PC-3 (cell line): ENCODE measurements around the gene GLI3.

Experiments used
- EZH2 ChIP-seq: fragments of 300-600 bp; sonication (generic); IDR thresholded peaks from one replicate; pipeline ENCODE4 v1.6.1; 2017; ENCODE audit warnings: antibody characterized with exemption, mild to moderate bottlenecking, low read length; ENCODE audit not compliant: unreplicated experiment
- EZH2phosphoT487 ChIP-seq: fragments of 300-600 bp; sonication (generic); IDR thresholded peaks from 2 replicates; pipeline ENCODE4 v1.6.1; 2018; ENCODE audit warnings: mild to moderate bottlenecking, antibody characterized with exemption, low read length, borderline replicate concordance
- TF ChIP-seq, protein P1 (sequence below): fragments of 300-600 bp; sonication (generic); conservative IDR thresholded peaks from 2 replicates; pipeline ENCODE4 v1.5.1; 2017; ENCODE audit warnings: antibody characterized with exemption, low read depth, mild to moderate bottlenecking, low read length

DNA sequence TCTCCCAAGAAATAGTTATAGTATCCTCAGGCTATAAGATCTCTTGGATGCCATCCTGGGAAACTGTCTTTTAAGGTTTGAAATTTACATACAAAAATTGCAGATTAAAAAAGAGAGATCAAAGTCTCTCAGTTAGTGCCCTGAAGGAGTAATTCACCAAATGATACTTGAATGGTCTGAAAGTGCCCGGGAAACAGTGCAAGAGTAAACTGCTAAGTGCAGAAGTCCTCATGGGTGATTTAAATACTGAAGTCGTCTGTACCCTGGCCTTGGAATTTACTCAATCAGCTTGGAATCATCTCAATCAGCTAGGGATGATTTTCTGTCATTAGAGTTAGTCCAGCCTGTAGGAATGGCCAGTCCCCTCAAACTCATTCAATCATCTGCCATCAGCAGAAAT is 155.3 kb downstream of the GLI3 start:
- TF ChIP-seq, protein P1, sequence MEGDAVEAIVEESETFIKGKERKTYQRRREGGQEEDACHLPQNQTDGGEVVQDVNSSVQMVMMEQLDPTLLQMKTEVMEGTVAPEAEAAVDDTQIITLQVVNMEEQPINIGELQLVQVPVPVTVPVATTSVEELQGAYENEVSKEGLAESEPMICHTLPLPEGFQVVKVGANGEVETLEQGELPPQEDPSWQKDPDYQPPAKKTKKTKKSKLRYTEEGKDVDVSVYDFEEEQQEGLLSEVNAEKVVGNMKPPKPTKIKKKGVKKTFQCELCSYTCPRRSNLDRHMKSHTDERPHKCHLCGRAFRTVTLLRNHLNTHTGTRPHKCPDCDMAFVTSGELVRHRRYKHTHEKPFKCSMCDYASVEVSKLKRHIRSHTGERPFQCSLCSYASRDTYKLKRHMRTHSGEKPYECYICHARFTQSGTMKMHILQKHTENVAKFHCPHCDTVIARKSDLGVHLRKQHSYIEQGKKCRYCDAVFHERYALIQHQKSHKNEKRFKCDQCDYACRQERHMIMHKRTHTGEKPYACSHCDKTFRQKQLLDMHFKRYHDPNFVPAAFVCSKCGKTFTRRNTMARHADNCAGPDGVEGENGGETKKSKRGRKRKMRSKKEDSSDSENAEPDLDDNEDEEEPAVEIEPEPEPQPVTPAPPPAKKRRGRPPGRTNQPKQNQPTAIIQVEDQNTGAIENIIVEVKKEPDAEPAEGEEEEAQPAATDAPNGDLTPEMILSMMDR, result no peak
- TF ChIP-seq EZH2, result no peak
- no peak for TF ChIP-seq EZH2phosphoT487
